ENCODE results near the gene WWOX. TPM values are rescaled to one million over a fixed set of nuclear protein-coding genes. Genes with fewer than 3 reads are reported as not detected.

The WWOX gene
- total and polyA plus RNA-seq, 2 of the 13 experiments (the other 11 are each of a cell fraction or from before 2014, with no cell fraction given) = 9.1 to 37.4 TPM

- no peak overlapping the region for H3K4me2 ChIP-seq (ENCODE audit: low read depth, low read length)
- peaks cover 20% of the 10 kb centered on the region for H3K4me1 ChIP-seq (ENCODE audit: insufficient read depth, low read length)
- H2AFZ ChIP-seq (ENCODE audit: low read length) = no peak overlapping the region
- POLR2A ChIA-PET = no interaction called here
- no peak for DNase-seq (ENCODE audit: low spot score)
- H3K9me3 ChIP-seq (ENCODE audit: low read length) = no peaks in the 10 kb centered on the region
- in situ Hi-C loops (cut with HindIII; ENCODE audit: extremely low pct_ligation_motif_present, low pct_unique_long_range_greater_than_20kb) (loop anchor here (5.0 to 25.0 kb wide), 3 partner anchors 66 to 661 kb away; no protein-coding TSS in a partner anchor), intact Hi-C loops (cut with micrococcal nuclease; ENCODE audit: unreplicated experiment) (loop anchor here (5.0 kb wide), 1 partner anchor 651 kb away; no protein-coding TSS in a partner anchor)
- TF ChIP-seq HBP1 (CRISPR knock-in tag; IDR thresholded peaks at IDR 0.05; ENCODE audit: low read depth) (no peak), ARNT (IDR thresholded peaks at IDR 0.05) (no peak), E2F1 (CRISPR knock-in tag; IDR thresholded peaks at IDR 0.05) (no peak), ZNF142 (CRISPR knock-in tag; IDR thresholded peaks at IDR 0.05) (no peak)
- TF ChIP-seq, protein P1, sequence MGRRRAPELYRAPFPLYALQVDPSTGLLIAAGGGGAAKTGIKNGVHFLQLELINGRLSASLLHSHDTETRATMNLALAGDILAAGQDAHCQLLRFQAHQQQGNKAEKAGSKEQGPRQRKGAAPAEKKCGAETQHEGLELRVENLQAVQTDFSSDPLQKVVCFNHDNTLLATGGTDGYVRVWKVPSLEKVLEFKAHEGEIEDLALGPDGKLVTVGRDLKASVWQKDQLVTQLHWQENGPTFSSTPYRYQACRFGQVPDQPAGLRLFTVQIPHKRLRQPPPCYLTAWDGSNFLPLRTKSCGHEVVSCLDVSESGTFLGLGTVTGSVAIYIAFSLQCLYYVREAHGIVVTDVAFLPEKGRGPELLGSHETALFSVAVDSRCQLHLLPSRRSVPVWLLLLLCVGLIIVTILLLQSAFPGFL (CRISPR knock-in tag; IDR thresholded peaks at IDR 0.05) = no peak
- FAIRE-seq = no peak
- no peak overlapping the region for H3K27ac ChIP-seq (ENCODE audit: extremely low read length, insufficient read depth, low read length)
- no peak overlapping the region for H3K4me3 ChIP-seq (replicated peaks in 1 of 3; ENCODE audit: insufficient read depth in 1 of 3, low read depth in 2 of 3, low read length in 3 of 3)
- CTCF ChIA-PET (ENCODE audit: low intra/inter-chr PET ratio, low total read pairs) = no interaction called here
- H3K79me2 ChIP-seq (ENCODE audit: insufficient read depth, low read length) = no peaks in the 10 kb centered on the region
- BruUV-seq (replicated peaks) = no TSS peak
- ATAC-seq = no peak
- H3K36me3 ChIP-seq (replicated peaks in 1 of 2; ENCODE audit: control insufficient read depth in 1 of 2, insufficient read depth in 2 of 2, low read length in 2 of 2) = no peaks in the 10 kb centered on the region
- H3K27me3 ChIP-seq (ENCODE audit: control insufficient read depth in 1 of 2, insufficient read depth in 2 of 2, low read length in 2 of 2) = no peaks in the 10 kb centered on the region
- 82% methylated on average over 8 of the region's 8 CpGs for WGBS (ENCODE audit: low lambda C conversion rate)
- H4K20me1 ChIP-seq (ENCODE audit: insufficient read depth, low read length) = no peaks in the 10 kb centered on the region
- no peak overlapping the region for H3K9ac ChIP-seq (ENCODE audit: insufficient read depth, low read depth, low read length)
These were observed 673.8 kb downstream of the WWOX start for GRCh38 chr16:78773291-78773702.
